T-helper 9 cell (primary cell): ENCODE measurements around the gene KRT13.
A peak's percentile ranks its signal among the peaks of the same experiment; 100 is the strongest.

Source experiments
- DNase-seq: peaks from one replicate; pipeline ENCODE4 v3.0.0-alpha.2; 2020

The KRT13 gene

DNA sequence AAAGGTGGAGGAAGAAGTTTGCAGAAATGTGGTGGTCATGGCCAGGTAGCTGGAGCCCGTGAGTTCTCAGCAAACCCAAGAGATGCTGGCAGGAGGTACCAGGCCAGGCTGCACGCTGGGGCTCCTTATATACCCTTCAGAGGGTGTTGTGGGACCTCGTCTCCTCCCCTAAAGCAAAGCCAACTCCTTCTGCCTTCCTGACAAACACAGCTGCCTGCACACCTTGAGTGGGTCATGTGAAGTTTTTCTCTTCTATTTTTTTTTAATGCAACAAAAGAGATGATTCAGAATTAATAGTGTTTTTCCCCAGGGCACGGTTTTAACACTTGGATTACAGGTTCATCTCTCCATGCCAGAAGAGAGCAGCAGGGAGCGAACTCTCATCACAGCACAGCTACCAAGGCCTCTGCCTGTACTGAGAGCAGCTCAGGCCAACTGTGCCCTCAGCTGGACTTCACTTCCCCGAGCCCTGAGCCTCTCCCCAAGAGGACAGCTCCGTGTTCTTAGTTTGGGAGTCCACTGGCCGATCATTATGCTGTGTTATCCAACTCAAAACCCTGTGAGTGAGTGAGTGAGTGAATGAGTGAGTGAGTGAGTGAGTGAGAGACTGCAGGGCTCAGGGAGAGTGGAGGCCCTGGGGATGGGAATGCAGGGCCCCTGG is 13.5 kb upstream of the KRT13 start, which contains the start of gene KRT15:
Gene KRT15 (minus strand): TSS at position 102 of the 661 bp plus-strand sequence. CDS start 63 bp downstream, at position 39.
- DNase-seq: no peak

DNA sequence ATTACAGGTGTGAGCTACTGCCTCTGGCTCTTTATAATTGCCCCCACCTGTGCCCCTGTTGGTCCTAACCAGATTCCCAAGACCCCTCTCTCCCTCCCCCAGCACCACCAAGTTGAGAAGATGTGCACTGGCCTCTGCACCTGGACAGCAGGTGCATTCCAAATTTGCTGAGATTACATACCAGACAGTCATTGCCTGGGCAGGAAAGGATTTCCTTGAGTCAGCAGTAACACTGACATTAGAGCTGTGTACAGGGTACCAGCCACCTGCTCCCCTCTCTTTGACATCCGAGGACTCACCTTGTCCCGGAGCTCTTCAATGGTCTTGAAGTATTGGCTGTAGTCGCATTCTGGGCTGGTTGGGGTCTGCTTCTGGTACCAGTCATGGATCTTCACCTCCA is 12.6 kb upstream of the KRT13 start:
- DNase-seq: no peak

DNA sequence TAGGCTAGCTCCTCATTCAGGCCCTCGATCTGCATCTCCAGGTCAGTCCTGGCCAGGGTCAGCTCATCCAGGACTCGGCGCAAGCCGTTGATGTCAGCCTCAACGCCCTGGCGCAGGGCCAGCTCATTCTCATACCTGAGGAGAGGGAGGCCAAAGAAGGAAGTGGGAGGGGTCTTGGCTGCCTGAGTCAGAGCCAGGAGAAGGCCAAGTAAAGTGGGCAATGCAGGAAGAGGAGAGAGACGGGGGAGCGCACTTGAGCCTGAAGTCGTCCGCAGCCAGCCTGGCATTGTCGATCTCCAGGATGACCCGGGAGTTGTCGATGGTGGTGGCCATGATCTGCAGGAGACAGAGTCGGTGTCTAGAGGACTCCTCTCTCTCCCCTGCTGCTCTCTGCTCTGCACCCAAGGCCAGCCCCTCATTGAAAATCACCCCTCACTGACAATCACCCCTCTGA is 11.4 kb upstream of the KRT13 start:
- DNase-seq: no peak

DNA sequence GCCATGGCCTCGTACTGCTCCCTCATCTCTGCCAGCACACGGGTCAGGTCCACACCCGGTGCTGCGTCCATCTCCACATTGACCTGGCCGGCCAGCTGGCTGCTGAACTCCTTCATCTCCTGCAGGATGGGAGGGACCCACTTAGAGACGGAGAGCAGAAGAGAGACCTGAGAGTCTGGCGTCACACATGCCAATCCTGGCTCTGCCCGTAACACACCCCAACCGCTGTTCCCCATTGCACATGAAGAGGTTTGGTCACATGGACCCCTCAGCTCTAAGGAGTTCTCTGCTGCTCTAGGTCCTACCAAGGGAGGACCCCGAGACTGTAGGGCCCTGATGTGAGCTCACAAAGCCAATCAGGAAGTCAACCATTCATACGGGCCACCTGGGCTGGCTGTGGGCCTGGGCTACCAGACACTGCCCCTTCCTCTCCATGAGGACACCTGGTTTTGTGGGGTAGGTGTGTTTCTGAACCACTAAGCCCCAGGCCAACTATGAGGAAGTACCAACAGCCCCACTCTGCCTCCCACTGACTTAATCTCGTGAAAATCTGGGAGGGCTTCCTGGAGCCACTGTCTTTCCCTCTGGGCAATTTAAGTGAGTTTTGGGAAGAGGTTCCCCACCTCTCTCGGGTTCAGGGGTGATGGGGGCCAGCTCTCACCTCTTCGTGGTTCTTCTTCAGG is 10.9 kb upstream of the KRT13 start:
- DNase-seq: no peak

DNA sequence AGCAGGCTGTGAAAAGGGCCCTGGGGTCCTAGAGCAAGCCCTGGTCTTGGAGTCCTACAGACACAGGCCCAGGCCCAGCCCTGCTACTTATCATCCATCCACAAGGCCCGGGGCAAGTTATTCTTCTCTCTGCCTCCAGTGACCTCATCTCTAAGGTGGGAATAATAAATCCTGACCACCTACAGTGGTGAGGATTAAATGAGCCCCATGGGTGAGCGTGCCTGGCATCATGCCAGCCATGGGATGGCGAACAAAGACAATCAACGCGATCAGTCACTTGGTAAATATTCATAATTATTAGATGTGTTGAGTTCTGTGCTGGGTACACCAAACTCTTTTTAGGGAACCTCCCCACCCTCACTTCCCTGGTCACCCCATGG is 7.7 kb upstream of the KRT13 start:
- no peak for DNase-seq

DNA sequence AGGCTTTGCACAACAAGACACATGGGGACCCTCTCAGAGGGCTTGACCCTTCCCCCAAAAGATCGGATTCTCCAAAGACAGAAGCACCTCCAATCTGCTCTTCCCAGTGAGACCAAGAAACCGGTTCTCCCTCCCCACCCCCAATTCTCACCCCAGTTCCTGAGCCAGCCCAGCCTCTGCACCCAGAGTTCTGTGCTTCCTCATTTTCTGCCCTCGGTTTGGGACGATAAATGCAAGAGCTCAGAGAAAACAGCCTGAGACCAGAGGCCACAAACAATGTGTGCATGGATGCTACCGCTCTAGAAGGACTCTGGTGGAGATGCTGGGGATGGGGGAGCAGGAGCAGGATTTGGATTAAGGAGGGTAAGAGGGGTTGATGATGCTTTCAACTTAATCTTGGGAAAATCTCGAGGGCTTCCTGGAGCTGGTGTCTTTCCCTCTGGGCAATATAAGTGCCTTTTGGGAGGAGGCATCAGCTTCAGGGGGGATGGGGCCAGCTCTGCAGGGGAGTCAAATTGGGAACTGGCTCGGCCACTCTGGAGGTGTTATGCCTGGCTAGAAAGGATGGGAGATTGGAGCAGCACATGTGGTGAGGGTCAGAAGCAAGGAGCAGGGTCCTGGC is 7.2 kb upstream of the KRT13 start:
- no peak for DNase-seq

DNA sequence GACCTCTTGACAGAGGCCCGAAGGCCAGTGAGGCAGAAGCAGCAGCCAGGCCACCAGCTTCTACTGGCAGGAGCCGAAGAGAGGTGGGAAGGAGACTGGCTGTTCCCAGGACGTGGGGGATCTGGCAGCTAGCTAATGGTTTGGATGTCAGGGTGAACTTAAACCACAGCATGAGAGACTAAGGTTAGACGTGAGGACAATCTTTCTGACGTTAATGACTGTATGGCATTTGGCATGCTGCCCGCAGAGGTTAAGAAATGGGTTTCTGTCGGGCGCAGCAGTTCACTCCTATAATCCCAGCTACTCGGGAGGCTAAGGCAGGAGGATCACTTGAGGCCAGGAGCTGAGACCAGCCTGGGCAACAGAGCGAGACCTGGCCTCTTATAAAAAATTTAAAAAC is 6.3 kb upstream of the KRT13 start:
- no peak for DNase-seq

DNA sequence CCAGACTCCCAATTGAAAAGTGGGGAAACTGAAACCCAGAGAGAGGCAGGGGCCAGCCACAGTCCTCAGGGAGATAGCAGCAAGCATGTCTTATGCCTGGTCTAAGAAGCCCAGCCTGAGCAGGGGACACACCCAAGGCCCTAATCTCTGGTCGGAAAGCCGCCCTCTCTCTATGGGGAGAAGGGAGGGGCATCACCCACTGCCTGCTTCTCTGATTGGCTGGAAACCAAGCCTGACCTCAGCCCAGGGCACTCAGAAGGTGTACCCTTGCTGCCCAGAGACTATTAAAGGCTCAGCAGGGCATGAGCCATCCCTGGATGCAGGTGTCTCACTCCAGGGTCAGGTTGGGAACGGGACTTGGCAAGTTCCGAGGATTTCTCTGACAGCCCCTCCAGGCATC is 5.7 kb upstream of the KRT13 start:
- no peak for DNase-seq

DNA sequence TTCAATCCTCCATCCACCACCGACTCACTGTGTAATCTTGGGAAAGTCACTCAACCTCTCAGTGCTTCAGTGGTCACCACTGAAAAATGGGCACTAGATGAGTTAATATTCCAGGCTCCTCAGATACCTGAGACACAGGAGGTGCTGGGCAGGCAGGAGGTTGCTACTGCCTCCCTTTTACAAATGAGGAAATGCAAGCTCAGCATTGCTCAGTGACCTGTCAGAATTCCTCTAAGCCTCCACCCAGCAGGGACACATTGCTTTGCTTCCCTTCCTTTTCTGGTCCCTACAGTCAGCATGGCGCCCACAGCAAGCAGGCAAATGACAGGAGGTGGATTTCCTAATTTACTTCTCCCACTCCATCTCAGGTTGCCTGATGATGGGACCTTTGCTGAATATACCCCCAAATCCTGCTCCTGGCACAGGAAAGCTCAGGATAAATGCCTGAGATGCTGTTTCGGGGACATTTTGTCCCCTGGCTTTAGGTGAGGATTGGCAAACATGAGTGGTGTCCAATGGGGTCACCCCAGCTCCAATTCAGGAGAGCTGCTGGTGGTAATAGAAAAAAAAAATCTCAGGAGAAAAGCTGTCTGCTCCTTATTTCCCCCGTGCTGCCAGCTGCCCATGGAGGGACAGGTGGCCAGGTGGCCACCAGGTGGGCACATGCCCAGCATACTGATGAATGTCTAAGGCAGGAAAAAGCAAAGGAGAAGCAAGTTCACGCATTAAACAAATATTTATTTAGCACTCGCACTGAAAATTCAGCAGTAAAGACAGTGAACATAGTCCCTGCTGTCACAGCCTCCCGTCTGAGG is 5.0 kb upstream of the KRT13 start:
- DNase-seq: no peak

DNA sequence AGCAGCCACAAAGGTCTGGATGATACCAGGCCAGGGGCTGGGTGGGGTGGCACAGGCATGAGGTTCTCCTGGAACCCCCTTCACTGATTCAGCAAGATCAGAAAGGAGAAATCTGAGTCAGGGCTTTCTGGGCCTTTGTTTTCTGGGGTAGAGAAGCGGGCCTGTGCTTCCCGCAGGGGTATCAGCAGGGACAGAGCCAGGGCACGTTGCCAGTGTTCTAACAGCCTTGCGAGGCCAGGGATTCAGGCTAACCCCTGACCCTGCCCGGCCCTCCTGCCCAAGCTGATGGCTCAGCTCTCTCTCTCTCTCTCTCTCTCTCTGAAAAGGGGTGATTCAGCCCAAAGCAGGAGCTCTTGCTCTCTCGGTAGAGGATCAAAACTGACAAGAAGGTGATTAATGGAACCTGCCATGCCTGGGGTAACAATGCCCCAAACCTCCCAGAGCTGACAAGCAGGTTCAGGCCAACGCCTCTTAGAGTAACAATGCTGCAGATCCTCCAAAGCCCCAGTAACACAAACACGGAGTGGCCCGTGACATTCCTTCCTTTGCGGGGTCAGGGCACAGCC is 2.0 kb upstream of the KRT13 start:
- DNase-seq: no peak

DNA sequence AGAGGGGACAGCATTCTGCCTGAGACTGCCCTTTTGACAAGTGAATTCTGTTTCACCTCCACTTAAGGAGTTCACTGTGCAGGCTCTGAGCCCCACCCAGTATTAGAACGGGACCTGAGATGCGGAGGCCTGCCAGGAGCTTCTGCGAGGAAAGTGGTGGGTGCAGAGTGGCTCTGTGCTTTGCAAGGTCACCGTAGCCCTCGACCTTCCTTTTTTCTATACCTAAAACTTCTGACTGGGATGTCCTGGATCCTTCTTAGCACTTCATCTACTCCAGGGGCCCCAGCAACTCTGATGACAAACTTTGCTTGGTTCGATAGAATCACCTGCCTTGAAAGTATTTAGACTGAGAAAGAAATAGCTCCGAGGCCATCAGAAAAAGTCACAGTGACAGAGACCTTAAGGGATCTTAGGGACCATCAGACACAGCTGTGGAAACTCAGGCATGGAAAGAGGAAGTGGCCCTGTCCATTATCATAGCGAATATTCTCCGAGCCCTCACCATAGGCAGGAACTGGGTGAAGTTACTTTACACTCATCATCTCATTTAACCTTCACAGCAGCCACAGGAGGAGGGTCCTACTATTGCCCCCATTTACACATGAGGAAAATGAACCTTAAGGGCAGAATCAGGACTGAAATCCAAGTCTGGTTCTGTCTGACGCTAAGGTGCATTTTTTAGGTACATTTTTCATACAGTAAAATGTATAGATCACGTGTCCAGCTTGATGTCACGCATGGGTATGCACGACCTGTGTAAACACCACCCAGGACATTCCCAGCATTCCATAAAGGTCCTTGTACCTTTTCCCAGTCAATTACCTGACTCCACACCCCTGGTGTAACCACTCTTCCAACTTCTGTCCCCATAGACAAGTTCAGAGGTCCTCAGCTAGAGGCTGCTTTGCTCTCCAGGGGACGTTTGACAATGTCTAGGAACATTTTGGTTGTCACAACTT is 676 bp upstream of the KRT13 start:
- no peak for DNase-seq

DNA sequence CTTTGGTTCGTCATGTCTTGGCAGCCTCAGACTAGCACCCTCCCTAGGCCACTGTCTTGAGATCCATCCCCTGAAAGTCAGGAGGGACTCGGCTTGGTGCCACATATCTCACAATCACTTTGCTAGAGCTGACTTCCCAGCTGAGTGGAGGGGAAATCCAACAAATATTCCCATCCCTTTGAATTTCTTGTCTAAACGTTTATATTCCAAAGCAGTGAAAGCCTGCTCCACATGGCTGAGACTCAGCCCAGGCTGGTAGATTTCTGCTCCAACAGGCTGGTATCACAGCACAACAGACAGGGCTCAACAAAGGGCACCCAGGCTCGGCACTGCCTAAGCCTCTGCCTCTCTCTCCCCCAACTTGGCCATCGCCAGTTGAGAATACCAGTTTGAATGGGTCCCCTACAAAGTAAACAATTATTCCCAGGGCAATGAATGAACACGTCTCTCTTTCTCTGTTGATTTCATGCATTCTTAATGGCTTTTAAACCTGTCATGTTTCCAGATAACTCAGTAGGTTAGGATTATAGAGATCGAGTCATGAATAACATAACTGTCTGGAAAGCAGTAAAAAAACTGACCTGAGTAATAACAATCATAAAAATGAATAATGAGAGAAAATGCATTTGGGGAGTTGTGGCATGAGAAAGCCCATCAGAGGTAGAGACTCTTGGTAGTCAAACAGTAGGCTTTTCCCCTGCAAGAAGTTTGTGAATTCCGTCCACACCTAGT is 1.0 kb downstream of the KRT13 start:
- DNase-seq: no peak

DNA sequence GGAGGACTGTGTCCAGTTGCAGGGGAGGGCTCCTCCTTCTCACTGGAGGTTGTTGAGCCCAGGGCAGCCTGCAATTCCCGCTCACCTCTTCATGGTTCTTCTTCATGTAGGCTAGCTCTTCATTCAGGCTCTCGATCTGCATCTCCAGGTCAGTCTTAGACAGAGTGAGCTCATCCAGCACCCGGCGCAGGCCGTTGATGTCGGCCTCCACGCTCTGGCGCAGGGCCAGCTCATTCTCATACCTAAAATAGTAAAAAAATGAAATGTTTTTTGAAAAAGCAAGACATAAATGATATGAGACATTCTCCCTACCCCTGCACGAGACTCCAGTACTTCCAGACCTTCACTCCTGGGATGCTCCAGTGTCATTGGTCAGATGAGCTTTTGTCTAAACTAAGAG is 2.2 kb downstream of the KRT13 start:
- DNase-seq: no peak

DNA sequence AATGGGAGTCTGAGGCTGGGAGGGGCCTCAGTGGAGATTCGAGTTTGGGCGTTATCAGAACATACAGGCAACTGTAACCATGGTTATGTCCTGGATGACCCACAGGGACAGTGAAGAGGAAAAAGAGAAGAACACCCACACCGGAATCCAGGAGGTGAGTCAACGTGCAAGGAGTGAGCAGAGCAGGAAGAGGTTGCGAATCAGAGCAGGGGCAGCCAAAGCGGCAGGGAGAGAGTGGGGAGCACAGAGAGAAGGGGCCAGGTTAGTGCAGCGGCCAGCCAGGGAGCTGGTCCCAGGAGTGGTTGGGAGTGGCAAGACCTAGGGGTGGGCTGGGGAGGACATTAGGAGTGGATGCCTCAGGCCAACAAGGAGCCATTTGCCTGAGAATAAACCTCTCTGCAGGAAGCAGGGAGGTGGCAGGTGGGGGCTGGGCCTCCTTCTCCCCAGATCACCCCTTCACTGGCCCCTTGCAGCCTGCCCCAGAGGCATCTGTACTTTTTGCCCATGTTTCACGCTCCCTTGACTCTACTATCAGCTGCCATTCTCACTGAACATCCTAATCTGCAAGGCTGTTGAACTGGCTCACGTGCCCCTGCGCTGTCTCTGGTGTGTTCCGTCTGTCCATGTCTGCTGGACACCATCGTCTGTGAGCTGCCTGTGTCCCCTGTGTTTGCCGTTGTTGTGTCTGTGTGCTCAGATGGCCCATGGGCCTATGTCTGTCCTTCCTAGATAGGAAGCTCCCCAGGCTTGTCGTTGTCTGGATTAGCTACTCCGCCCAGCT is 5.1 kb downstream of the KRT13 start:
- DNase-seq: no peak

DNA sequence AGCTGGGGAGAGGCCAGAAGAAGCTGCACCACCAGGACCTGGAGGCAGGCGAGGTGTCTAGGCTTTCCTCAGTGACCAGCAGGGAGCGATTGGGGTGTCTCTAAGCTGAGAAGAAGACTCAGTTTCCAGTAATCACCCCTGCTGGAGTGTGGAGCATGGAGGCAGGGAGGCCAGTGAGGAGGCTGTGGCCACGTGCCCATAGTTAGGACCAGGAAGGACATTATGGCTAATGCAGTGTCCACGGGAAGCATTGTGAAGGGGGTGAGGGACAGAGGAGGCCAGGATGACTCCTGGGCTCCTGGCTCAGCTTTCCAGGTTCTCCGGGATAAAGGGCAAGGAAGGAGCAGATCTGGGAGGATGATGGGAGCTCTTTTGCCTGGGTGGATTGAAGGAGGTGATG is 5.7 kb downstream of the KRT13 start:
- no peak for DNase-seq

DNA sequence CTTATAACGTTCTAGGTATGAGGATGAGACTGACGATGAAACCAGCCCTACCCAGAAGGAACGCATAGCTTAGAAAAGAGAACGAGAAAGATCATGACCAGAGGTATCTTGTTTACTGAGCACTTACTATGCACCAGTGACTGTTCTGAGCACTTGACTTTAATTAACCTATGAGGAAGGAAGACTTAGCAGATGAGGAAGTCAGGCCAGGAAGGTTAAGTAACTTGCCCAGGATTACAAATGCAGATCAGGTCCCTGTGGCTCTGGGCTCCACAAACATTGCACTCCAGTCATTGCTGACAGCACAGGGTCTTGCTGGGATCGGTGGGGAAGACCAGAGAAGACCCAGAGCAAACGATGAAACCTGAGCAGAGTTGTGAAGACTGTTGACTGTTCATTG is 7.1 kb downstream of the KRT13 start:
- no peak for DNase-seq

DNA sequence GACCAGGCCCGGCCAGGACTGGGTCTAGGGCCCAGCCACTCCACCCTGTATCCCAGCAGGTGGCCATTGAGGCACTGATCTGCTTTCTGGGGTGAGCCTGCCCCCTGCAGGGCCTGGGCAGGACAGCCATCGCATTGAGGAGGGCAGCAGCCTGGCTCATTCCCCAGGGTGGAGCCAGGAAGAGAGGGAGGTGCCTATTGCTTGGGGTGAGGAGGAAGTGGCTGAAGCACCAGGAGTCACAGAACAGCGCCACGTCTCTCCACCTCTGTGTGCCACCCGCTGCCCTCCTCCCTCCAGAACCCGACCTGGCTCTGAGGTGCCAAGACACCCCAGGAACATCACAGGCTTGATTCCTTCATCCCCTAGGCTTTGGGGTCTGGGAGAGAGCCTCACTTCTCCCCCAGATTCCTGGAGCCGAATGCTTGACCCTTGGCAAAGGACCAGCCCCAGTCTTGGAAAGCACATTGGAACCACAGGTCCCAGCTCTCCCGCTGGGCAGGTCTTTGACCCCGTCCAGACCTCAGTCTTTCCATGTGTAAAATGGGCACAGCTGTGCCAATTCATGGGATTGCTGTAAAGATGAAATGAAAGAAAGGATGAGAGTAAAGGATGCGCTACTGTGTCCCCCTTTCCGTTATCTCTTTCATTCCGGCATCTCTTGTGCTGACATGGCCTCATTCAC is 8.5 kb downstream of the KRT13 start:
- peak; percentile 23 for DNase-seq

DNA sequence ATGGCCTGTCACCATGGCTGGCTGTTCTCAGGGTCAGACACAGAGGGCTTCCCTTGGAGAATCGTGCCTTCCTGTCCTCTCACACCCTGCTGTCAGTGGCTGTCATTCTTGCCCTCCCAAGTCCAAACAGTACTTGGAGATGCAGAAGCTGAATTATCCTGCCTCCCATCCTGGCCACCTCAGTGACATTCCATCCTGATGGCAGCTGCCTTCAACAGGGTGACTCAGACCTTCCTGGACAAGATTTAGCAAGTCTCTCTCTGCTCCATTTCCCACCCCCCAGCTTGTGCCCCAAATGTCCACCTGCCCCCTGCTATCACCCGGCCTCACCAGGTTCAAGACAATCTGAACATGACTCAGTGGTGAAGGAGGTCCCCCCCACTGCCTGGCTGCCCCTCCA is 10.9 kb downstream of the KRT13 start:
- no peak for DNase-seq

DNA sequence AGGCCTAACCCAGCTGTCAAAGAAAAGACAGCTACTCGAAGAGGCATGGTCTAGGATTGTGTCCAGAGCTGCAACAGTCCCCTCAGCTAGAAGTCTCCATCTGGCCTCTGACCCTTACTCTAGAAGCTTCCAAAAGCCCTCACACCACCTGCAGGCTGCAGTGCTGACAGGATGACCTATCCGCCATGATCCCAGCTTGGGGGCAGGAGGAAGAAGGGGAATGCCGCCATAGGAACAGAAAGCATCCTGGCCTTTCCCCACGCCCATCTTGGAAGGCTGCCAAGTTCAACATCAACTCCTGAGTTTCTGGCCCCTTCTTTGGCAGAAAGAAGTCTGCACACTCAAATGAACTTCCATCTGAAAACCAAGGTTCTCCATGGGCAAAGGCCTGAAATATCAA is 12.6 kb downstream of the KRT13 start:
- DNase-seq: no peak

DNA sequence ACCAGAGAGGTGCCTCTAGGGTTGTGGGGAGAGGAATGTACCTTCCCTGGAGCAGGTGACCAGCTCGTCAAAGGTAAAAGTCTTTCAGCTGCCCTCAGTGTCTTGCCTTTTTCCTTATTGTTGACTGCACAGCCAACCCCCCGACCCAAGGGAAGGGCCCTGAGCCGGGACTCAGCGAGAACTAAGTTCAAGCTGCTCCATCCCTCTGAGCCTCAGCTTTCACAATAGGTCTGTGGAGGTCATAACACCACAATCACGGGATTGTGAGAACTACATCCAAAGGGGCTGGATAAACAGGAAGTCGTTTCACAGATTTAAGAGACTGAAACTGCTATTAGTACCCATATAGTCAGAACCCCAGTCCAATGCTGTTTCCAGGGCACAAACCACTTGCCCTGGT is 13.1 kb downstream of the KRT13 start:
- no peak for DNase-seq
